DMS153 (cell line): Measurements from ENCODE around the gene ITGB4.
A peak's percentile ranks its signal among the peaks of the same experiment; 100 is the strongest.

Experiments used
- DNase-seq: peaks from one replicate; lab custom pipeline; 2025; lab: John Stamatoyannopoulos, UW

Gene ITGB4

DNA sequence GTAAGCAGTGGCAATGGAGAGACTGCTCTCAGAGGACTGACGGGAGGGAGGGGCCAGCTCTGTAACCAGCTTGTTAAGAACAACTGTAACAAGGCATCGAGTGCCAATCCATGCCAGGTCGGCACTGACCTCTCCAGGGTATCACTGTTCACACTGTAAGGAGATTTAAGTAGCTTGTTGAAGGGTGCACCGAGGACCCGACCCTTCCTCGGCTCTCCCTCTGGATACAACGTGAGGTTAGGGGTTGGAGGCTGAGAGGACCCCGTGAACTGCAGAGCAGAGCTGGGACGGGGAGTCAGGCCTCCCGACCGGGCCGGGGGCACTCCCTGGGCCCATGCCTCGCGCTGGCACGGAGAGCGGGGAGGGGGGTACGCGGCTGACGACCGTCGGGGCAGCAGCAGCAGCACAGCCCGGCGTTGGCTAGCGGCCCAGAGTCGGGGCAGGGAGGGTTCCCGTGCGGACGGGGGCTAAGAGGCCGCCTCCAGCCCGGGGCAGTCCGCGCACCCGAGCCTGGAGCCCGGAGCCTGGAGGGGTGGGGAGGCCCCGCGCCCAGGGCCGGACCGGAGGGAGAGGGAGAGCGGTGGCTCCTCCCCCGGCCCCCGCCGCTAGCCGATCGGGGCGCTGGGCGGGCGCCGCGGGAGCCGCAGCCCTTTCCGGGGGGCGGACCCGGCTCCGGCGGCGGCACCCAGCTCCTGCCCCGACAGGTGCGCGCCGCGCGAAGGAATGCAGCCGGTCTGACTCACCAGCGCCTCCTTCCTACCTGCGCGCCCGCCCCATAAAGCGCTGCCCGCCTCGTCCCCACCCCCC, at the start of gene ITGB4:
Gene ITGB4 (plus strand): TSS at position 804 of the 807 bp plus-strand sequence. CDS start 3,245 bp downstream, outside the sequence.
- DNase-seq, result no peak

DNA sequence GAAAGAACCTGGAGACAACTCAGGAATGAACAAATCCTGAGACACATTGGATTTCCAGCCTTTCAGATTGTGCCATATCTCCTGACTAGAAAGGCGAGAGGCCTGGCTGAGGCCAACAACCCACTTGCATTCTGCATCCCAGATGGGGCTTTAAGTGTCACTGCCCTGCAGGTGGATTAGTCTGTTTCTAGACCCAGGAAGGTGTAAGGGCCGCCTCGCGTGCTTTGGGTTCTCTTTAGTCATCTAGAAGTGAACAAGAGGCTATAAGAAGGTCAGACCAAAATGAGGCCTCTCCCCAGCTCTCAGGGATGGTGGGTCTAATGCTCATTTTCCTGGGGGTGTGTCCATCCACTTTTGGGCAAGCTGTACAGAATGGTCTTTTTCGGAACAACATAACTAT, 49.2 kb upstream of the ITGB4 start:
- no peak for DNase-seq

DNA sequence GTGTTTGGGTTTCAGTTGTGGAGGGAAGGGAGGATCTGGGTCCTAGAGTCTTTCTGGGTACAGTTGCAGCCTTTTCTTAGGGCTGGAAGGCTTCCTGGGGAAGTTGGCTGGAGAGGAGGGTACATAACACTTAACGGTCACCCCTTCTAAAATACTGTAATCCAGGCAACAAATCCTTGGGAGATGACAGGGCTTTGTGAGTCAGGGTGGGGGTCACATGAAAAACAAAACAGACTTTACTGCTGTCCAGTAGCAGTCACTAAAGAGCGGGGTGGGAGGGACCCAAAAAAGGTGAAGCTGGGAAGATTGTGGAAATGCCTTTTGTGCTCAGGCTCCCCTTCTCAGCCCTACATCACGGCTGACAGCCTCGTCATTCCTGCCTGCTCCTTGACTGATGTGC, 47.8 kb upstream of the ITGB4 start:
- no peak for DNase-seq

DNA sequence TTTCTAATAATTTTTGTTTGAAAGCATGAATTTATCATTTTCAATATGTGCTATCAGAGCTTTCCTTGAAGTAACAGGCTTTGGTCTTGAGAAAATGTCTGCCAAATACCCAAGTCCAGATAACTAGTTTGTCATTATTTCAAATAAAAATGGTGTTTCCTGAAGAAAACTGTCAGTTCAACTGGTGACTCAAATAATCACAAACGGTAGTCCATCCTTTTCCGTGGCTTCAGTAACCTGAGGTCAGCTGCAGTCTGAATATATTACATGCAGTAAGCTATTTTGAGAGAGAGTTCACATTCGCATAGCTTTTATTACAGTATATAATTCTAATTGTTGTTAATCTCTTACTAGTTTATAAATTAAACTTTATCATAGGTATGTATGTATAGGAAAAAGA, 44.8 kb upstream of the ITGB4 start:
- DNase-seq, result no peak

DNA sequence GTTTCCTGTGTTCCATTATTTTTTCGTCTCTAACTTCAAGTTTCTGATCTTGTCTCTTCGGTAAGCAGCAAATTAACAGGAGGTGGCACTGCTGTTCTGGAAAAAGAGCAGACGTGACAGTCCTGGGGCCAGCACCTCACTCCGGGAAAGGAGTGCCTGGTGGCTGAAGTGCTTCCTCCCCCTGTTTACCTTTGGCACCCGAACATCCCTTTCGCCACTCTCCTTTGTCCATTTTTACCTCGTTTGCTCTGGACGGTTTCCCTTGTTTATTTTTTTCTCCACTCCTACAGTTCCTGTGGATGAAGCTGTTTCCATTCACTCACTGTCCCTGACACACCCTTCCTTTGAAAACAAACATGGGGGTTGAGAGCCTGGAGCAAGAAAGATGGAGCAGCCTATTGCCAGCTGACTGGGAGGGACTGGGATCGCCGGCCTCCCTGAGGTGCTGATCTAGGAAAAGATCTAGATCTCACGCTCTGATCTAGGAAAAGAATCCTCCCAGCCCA, 41.5 kb upstream of the ITGB4 start:
- peak; percentile 67 for DNase-seq

DNA sequence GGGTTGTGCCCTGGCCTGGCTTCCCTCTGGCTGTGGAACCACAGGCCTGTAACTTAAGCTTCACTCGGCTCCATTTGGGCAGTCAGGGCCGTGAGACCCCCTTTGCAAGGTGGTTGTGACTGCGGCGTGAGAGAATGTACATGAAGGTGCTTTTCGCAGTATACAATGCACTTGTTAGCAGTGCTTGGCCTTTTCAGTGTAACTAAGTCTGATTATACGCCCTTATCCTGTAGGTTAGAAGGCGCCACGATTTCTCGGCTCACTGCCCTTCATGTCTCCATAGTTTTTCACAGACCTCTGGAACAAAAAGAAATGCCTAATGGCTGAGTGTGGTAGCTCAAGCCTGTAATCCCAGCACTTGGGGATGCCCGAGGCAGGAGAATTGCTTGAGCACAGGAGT, 40.8 kb upstream of the ITGB4 start:
- no peak for DNase-seq

DNA sequence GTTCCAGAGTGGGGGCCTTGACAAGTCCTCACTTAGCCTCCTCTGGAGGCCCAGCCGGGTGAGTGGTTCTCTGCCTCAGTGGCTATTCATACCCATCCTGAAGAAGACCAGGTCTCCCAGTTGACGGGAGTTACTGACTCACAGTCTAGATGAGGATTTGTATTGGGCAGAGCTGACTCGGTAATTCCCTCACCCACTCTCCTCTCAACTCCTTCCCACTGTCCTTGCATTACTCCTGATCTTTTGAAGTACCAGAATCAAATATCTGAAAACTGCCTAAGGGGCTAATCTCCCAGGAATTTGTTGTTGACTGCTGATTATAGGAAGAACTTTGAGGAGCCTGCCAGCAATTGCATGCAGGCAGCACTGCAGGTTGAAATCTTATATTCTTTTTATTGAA, 40.0 kb upstream of the ITGB4 start:
- no peak for DNase-seq

DNA sequence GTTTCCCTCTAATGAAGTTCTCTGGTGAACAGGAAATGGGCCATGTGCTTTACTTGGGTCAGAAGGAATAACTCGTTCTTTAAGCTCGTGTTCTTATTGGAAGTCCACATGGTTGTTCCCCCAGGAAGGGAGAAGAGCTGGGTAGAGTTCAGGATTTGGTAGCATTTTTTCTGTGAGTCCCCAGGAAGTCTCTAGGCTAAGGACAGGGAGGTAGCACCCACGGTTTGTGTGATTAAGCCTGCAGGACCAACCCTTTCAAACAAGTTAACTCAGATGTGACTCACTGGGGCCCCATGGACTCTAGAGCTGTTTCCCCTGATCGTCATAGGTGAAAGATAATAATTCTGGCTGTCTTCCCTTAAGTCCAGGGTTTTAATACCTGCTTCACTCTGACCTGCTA, 37.7 kb upstream of the ITGB4 start:
- no peak for DNase-seq

DNA sequence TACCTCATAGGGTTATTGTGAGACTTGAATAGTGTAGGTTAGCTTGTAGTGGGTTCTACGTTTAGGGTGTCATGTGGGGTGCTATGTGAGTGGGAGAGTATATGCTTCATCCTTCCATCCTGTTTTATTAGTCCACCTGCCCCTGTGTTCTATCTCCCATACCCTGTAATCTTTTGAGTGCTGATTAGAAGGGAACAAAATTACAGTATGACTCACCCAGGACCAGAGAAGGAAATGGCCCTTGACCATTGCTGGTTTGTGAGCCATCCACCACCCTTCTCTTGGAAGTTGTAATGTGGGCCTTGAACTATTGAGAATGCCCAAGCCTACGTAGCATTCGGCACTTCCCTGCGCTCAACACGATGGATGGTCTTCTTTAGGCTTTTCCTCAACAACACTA, 37.0 kb upstream of the ITGB4 start:
- no peak for DNase-seq

DNA sequence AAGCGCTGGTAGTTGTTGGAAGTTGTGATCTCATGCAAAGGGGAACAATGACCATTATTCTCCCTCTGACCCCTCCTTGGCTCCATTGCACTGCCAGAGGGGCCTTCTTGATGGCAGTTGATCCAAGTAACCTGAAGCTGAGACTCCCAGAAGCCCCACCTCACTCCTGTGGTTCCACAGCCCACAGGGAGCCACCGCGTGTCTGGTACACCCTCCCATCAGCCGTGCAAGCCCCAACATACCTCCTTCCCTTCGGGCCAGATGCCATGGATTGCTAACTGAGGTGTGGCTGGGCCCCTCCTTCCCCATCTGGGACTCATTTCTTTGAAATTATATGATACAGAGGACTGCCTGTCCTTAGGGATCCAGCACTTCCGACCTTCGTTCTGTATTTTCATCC, 36.3 kb upstream of the ITGB4 start:
- no peak for DNase-seq

DNA sequence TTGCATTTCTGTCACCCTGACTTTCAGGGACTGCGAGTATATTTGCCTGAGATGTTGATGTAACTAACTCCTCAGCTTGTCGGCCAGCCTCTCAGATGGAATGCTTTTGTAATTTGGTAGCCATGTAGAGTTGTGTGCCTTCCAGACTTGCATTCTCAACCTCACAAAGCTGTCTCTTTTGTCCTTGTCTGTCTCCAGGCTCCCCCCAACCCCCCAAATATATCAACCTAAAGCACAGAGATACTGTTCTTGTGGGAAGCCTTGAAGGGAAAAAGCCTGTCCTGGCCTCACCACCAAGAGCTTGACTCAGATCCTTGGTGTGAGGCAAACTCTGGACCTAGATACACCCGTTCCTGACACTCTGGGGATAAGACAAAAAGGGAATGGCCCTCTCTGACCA, 35.8 kb upstream of the ITGB4 start:
- DNase-seq, result no peak

DNA sequence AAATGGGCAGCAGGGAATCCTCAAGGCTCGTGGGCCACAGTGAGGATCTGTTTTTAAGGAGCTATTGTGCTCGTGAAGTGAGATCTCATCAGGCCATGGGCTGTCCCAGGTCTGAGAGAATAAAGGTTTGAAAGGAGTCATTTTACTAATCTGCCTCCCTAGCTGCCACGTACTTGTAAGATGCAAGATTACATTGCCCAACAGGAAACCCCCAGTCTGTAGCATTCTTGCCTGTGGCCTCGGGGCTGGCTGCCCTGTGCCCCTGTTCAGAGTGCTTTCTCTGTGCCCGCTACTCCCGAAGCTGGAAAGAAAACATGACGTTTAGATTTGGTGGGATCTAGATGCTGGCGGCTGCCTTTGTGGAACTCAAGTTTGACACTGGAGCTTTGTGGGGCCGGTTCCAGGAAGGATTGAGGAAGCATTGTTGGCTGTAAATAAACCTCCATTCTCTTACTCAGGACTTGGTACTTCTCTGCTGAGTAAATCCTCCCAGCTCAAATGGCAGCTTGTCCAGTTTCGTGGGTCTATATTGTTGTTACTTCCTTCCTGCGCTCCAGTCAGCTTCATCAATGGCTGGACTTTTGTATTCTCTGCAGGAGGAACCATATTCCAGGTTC, 32.9 kb upstream of the ITGB4 start:
- DNase-seq, result no peak

DNA sequence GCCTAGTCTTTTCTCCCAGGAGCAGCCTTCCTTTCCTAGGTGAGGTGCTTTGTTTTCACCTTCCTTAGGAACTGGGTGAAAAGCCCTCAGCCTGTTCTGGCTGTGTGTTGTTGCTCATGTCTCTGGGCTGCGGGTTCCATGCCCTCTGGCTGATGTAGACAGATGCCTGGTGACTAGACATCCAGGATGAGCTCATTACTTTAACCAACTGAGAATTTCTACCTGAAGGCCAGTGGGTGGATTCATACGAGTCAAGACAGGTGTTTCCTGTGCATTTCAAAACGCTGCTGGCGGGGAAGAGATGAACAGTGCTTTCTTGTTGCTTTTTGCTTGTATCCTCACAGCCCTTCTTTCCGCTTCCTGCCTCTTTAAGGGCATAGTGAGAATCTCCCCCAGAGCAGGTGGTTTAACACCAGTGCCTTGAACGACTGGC, 31.8 kb upstream of the ITGB4 start:
- DNase-seq, result no peak

DNA sequence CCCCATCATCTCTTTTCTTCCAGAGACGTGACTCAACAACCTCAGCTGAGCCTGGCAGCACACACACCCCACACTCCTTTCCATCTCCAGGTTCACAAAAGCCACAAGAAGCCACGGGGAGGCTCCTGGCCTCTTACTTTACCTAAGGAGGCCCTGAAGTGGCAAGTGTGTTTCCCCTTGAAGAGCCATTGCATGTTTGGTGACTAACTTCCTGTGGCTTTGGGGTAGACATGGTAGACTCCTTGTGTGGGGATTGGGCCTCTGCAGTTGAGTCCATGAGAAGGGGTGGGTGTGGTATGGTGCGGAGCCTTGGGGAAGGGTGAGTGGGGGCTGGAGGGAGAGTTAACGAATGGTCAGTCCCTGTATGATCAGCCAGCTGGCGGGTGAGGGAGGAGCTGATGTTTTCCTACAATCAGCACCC, 29.9 kb upstream of the ITGB4 start:
- no peak for DNase-seq

DNA sequence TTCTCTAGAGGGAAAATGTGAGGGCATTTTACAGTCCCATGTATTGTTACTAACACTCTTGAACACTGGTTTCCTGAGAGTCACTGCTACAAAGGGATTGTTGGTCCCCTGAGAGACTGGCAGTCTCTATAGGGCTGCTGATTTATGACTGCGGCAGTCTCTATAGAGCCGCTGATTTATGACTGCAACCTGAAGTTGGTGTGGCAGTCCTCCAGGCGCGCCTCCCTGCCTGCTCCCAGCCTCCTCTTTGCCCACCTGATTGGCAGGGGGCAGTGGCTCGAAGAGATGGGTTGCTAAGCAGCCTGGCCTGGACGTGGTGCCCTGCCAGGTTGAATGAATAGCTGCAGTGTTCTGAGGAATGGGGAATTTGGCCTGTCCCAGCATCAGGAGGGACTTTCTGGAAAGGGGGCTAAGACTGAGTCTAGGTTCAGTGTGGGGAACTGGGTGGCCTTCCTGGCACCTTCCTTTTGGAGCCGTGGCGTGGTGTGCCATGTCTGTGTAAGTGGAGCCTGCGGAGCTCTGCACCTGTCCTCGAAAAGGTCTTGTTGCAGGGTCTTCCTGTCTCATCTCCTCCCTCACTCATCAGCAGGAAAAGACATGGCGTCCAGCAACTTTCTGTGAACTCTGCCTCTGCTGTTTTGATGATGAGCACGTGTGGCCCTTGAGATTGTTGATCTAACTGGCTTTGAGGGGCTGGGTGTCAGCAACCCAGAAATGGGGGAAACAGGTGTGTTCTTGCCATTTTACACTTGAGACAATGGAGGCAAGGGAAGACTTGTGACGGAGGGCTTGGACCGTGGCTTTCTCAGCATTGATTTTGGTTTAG, 29.2 kb upstream of the ITGB4 start:
- no peak for DNase-seq

DNA sequence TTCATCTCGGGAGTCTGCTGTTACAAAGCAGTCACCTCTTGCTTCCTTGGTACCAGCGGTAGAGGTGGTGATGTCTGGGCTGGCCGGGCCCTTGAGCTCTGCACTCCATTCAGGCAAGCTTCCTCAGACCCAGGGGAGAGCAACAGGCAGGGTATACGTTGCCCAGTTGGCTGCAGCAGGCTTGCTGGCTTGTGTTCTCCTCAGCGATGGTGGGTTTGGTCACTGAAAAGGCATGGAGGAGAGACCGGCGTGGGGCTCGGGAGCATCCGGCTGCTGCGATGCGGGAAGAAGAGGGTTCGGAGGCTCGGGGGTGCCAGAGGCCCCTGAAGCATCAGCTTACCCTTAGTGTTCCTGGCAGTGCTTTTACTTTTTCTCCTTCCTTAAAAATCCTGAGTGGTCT, 28.3 kb upstream of the ITGB4 start:
- DNase-seq, result no peak

DNA sequence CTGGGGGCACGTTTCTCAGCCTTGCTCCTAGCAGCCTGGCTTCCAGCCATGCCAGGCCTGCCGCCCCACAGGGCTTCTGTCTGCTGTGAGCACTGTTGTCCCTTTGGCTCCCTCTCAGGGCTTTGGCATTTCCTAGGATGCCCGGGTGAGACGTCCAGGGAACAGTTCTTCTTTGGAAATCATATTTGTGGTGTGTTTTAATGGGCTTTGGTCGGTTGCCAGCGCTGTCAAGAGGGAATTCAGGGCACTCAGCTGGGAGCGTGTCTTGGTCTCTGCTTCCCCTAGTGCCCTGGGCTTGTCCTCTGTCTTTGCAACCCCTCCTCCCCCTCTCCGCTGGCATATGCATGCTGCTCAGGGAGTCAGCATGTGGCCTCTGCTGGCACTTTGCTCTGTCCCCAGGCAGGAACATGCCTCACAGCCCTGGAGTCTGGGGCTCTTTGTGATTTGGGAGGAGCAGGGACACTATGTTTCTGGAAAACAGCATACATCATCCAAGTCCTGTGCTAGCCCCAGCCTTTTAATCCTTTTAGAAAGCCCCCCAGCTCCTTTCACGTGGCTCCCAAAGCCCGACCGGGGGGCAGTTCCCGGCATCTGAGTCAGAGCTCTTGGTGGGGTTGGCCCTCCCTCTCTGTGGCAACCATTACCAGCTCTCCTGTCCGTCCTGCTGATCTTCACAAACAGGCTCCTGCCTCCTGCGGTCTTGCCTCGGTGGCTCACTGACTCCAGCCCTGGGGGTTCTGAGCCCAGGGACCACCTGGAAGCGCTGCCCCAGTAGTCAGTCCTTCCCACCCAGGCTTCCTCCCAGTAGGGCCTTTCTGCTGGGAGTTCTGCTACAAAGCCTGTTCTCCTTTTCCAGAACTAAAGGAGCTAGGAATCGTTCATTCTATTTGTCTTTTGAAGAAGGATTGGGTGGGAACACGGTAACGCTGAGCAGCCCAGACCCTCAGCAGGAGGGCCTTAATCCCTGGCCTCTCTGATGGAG, 27.5 kb upstream of the ITGB4 start:
- DNase-seq, result no peak

DNA sequence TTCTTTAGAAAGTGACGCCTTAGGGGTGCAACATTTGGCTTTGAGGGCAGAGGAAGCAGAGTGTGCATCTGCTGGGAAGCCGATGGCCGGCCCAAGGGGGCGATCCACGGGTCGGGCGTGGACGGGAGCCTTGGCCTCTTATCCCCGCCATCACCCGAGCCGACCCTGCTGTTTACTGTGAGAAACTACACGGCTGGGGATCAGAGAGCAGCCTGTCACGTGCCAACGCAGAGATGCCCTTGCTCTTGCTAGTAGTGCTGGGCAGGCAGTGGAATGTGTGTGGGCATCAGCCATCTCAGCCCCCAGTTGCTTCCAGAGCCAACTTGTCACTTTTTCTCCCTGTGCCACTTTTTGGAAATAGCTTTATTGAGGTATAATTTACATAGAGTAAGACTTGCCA, 26.7 kb upstream of the ITGB4 start:
- no peak for DNase-seq

DNA sequence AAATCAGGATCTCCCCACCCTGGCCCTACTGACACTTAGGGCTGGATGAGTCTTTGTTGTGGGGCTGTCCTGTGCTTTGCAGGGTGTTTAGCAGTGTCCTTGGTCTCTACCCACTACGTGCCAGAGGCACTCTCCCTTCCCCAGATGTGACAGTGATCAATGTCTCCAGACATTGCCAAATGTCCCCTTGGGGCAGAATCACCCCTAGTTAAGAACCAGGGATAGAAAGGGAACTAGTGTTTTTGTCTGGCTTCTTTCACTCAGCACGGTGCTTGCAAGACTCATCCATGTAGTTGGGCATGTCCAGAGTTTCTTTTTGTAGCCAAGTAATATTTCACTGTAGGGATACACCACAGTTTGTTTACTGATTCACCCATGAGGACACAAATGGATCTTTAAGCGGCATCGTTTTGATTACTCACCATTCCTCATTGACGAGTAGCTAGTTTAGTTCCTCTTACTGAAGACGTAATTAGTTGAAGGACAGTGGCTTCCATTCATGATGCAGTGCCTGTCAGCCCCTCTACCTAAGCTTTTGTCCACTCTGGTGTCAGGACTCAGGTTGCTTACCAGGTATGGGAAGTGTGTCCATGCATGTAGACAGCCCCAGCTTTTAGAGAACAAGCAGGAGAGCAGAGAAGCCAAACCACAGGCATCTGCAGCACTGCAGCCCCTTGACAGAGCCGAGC, 26.0 kb upstream of the ITGB4 start:
- DNase-seq, result no peak

DNA sequence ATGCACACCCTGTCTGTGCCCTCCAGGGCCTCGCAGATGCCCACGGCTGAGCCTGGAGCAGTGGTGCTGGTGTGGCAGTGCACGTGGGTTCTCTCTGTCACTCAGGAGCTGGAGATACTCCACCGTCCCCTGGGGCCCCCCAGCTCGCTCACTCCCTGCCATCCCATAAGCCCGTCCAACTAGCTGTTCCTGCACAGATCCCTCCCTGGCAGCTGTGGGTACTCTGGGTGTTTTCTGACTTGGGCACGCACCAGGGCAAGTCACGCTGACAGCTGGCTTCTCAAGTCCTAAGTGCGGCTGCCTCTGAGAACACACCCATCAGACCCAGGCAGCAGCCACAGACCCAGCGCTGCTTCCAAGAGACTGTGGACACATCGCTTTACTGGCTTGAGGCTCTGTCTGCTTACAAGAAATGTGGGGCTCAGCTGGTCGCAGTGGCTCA, 25.4 kb upstream of the ITGB4 start:
- DNase-seq, result no peak
